HepG2 (cell line): ENCODE measurements around the gene LRSAM1. TPM values are rescaled to one million over a fixed set of nuclear protein-coding genes. Genes with fewer than 3 reads are reported as not detected.

Source experiments
- KDM2A ChIP-seq: sonication (generic); formaldehyde crosslinking; IDR thresholded peaks from 2 replicates; pipeline ENCODE4 v1.4.0; 2020; ENCODE audit warnings: low read depth, missing genetic modification reagents, borderline replicate concordance
- SMC3 ChIP-seq: IDR thresholded peaks from 2 replicates; pipeline ENCODE4 v1.6.1; 2011; ENCODE audit warnings: low read length, improper control_type of control experiment
- TCF7L2 ChIP-seq: IDR thresholded peaks from 2 replicates; pipeline ENCODE4 v1.6.1; 2011; ENCODE audit warnings: mild to moderate bottlenecking, low read depth, low read length, moderate library complexity
- THAP11 ChIP-seq: IDR thresholded peaks from 2 replicates; pipeline ENCODE4 v1.6.1; 2016; ENCODE audit warnings: missing biosample characterization, missing genetic modification reagents
- ZNF205 ChIP-seq: IDR thresholded peaks from 2 replicates; pipeline ENCODE4 v1.6.1; 2018; ENCODE audit warnings: missing biosample characterization, missing genetic modification reagents
- ZNF7 ChIP-seq: IDR thresholded peaks from 2 replicates; pipeline ENCODE4 v1.6.1; 2016; ENCODE audit warnings: missing biosample characterization, missing genetic modification reagents
- polyA plus RNA-seq, 8 experiments: library from polyadenylated mRNA; depleted of rRNA in 3 of 8; stranded (reverse) in 7 of 8; unstranded in 1 of 8; fragments of >200 nt; fragmentation: Illumina TruSeq in 4 of 8; extraction: Trizol in 4 of 8; gene quantifications; 2 replicates each; pipeline versions ENCODE4 v1.2.1 to v1.2.3, GENCODE V29; 2011 to 2016; ENCODE audit warnings: low read depth in 4 of 8, missing spikeins in 1 of 8, mixed read lengths in 1 of 8; ENCODE audit not compliant: insufficient read depth in 1 of 8
- total RNA-seq, 5 experiments: library from RNA; depleted of rRNA; stranded (reverse); fragments of >200 nt; fragmentation: Illumina TruSeq; extraction: Trizol; gene quantifications; 2 replicates each; pipeline ENCODE4 v1.2.3, GENCODE V29; 2016; ENCODE audit warnings: low read depth in 1 of 5
- TF ChIP-seq, protein P1 (sequence below): sonication (generic); formaldehyde crosslinking; IDR thresholded peaks from 2 replicates; pipeline ENCODE4 v1.4.0; 2020; ENCODE audit warnings: missing genetic modification reagents
- TF ChIP-seq, protein P2 (sequence below): sonication (generic); formaldehyde crosslinking; IDR thresholded peaks from 2 replicates; pipeline ENCODE4 v1.4.0; 2020; ENCODE audit warnings: missing genetic modification reagents, low read depth, mild to moderate bottlenecking, borderline replicate concordance
- TF ChIP-seq, protein P3 (sequence below): sonication (generic); formaldehyde crosslinking; IDR thresholded peaks from 2 replicates; pipeline ENCODE4 v1.4.0; 2020; ENCODE audit warnings: mild to moderate bottlenecking, missing genetic modification reagents

Gene LRSAM1
- total and polyA plus RNA-seq, 2 of the 13 experiments (the other 11 are each of a cell fraction or from before 2014, with no cell fraction given), result 8.7 to 10.2 TPM

DNA sequence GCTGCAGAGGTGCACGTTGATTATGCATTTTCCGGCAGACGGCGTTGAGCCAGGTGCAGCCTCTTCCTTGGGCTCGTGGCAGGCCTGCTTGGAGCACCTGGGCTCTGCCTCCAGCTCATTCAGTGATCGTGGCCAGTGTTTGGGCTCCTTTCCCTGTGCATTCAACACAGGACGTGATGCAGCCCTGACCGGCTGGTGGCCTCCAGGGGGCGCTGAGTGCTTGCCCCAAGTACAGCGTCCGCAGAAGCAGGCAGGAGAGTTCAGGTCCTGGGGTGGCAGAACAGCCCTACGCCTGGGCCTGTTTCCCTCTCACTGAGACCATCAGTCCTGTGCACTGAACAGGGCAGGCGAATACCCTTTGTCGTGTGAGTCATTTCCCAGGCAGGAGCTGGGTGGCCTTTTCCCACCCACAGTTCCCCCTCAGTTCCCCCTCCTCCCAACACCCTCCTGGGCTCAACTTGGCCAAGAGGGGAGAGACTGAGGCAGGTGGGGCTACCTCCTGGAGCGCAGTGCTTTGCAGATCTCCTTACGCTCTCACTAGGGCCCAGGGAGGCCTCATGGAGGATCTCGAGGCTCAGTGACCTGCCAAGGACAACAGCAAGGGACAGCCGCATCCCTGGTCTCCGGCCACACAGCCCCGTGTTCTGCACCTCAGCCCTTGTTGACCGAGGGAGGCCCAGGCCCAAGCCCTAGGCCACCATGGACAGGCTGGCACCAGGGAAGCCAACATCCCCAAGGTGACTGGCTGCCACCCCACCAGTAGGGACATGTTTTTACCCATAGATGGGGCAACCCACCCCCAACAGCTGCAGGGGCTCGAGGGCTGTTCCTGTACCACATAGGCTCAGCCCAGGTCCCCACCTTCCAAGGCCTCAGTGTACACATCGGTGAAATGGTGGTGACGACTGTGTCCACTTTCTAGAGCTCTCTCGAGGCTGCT is 52.9 kb downstream of the LRSAM1 start (continued):
- TF ChIP-seq THAP11 (CRISPR knock-in tag) (0 out of 2 replicates have a peak, but pooled peaks have one; percentile 32), ZNF7 (CRISPR knock-in tag) (no peak), KDM2A (CRISPR knock-in tag) (peak; percentile 66; the same call in 1 of the 2 replicates), ZNF205 (CRISPR knock-in tag) (peak; percentile 49; the same call in 1 of the 2 replicates), TCF7L2 (no peak), SMC3 (peak; percentile 56; the same call in 1 of the 2 replicates)
- TF ChIP-seq, protein P1, sequence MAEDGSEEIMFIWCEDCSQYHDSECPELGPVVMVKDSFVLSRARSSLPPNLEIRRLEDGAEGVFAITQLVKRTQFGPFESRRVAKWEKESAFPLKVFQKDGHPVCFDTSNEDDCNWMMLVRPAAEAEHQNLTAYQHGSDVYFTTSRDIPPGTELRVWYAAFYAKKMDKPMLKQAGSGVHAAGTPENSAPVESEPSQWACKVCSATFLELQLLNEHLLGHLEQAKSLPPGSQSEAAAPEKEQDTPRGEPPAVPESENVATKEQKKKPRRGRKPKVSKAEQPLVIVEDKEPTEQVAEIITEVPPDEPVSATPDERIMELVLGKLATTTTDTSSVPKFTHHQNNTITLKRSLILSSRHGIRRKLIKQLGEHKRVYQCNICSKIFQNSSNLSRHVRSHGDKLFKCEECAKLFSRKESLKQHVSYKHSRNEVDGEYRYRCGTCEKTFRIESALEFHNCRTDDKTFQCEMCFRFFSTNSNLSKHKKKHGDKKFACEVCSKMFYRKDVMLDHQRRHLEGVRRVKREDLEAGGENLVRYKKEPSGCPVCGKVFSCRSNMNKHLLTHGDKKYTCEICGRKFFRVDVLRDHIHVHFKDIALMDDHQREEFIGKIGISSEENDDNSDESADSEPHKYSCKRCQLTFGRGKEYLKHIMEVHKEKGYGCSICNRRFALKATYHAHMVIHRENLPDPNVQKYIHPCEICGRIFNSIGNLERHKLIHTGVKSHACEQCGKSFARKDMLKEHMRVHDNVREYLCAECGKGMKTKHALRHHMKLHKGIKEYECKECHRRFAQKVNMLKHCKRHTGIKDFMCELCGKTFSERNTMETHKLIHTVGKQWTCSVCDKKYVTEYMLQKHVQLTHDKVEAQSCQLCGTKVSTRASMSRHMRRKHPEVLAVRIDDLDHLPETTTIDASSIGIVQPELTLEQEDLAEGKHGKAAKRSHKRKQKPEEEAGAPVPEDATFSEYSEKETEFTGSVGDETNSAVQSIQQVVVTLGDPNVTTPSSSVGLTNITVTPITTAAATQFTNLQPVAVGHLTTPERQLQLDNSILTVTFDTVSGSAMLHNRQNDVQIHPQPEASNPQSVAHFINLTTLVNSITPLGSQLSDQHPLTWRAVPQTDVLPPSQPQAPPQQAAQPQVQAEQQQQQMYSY (CRISPR knock-in tag), result no peak
- TF ChIP-seq, protein P2, sequence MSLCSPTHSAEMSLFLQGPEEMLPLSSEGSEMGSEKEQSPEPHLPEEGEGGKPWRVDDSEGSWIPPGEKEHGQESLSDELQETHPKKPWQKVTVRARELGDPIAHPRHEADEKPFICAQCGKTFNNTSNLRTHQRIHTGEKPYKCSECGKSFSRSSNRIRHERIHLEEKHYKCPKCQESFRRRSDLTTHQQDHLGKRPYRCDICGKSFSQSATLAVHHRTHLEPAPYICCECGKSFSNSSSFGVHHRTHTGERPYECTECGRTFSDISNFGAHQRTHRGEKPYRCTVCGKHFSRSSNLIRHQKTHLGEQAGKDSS (CRISPR knock-in tag), result peak; percentile 33; the same call in 1 of the 2 replicates
- TF ChIP-seq, protein P3, sequence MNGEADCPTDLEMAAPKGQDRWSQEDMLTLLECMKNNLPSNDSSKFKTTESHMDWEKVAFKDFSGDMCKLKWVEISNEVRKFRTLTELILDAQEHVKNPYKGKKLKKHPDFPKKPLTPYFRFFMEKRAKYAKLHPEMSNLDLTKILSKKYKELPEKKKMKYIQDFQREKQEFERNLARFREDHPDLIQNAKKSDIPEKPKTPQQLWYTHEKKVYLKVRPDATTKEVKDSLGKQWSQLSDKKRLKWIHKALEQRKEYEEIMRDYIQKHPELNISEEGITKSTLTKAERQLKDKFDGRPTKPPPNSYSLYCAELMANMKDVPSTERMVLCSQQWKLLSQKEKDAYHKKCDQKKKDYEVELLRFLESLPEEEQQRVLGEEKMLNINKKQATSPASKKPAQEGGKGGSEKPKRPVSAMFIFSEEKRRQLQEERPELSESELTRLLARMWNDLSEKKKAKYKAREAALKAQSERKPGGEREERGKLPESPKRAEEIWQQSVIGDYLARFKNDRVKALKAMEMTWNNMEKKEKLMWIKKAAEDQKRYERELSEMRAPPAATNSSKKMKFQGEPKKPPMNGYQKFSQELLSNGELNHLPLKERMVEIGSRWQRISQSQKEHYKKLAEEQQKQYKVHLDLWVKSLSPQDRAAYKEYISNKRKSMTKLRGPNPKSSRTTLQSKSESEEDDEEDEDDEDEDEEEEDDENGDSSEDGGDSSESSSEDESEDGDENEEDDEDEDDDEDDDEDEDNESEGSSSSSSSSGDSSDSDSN, result 0 out of 2 replicates have a peak, but pooled peaks have one; percentile 35
